DND-41 (cell line): Measurements from ENCODE around the gene COPS6.

Experiments used
- CTCF ChIP-seq: IDR thresholded peaks from 2 replicates; pipeline ENCODE4 v1.5.1; 2012; ENCODE audit warnings: borderline replicate concordance, low read length, moderate library complexity, mild to moderate bottlenecking; ENCODE audit not compliant: poor library complexity, severe bottlenecking; ENCODE audit errors: extremely low read depth
- EZH2 ChIP-seq: IDR thresholded peaks from 3 replicates; pipeline ENCODE4 v1.6.1; 2012; ENCODE audit warnings: borderline replicate concordance, low read depth, mild to moderate bottlenecking, moderate library complexity, low read length, inconsistent platforms; ENCODE audit not compliant: severe bottlenecking

GRCh38 chr7:100085515-100085914 is 3.3 kb upstream of the COPS6 start:
- TF ChIP-seq CTCF (no peak), EZH2 (no peak)
